Lower leg skin (tissue), 3 donors: ENCODE results near the gene CDH23.

Experiments used
- POLR2A ChIP-seq, 2 donors: fragments of 450-650 bp; IDR thresholded peaks; one replicate each; pipeline ENCODE4 v1.6.1; 2016 to 2017; ENCODE audit warnings: antibody characterized with exemption in 2 of 2, mild to moderate bottlenecking in 1 of 2, moderate library complexity in 1 of 2
- TF ChIP-seq, protein P1 (sequence below), 3 donors: fragments of 450-650 bp; IDR thresholded peaks; one replicate each; pipeline ENCODE4 v1.5.1; 2016; ENCODE audit warnings: antibody characterized with exemption in 3 of 3, mild to moderate bottlenecking in 3 of 3, moderate library complexity in 2 of 3

DNA sequence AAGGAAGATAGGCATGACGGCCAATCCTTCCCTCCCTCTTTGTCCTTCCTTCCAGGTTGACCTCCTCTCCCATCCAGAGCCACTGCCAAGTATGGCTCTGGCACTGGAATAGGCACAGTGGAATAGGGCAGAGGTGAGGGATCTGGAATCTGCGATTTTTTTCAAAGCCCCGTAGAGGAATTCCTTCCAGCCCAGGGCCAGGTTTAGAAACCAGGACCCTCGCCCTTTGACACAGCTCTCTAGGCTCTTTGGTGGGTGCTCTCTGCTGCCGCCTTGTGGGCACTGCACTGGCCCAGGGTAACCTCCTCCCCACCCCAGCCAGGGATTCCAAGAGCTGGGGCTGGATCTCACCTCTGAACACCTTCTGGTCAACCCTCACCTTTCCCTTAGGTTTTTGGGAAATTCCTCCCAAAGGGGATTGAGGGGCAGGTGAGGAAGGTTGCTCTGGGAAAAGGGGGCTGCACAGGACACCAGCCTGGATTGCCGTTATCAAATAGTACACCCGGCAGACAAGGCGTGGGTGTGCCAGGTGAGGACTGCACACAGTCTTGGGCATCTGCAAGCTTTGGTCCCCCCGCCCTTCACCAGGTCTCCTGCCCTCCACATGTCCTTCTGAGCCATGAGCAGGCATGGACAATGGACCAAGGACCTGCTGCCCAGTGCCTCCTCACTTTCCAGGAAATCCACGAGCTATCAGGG is 300.1 kb downstream of the CDH23 start:
- TF ChIP-seq, protein P1, sequence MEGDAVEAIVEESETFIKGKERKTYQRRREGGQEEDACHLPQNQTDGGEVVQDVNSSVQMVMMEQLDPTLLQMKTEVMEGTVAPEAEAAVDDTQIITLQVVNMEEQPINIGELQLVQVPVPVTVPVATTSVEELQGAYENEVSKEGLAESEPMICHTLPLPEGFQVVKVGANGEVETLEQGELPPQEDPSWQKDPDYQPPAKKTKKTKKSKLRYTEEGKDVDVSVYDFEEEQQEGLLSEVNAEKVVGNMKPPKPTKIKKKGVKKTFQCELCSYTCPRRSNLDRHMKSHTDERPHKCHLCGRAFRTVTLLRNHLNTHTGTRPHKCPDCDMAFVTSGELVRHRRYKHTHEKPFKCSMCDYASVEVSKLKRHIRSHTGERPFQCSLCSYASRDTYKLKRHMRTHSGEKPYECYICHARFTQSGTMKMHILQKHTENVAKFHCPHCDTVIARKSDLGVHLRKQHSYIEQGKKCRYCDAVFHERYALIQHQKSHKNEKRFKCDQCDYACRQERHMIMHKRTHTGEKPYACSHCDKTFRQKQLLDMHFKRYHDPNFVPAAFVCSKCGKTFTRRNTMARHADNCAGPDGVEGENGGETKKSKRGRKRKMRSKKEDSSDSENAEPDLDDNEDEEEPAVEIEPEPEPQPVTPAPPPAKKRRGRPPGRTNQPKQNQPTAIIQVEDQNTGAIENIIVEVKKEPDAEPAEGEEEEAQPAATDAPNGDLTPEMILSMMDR (IDR thresholded peaks at IDR 0.05), result peak in 1 of 3 donors; percentile 39
- no peak for TF ChIP-seq POLR2A (IDR thresholded peaks at IDR 0.05)
